Neuron (in vitro differentiated cells): ENCODE measurements around the gene FUBP3.

Experiments
- H2AFZ ChIP-seq: one replicate; pipeline ENCODE4 v1.6.1; 2013; ENCODE audit warnings: low read depth, mild to moderate bottlenecking, inconsistent platforms, low read length, moderate library complexity
- H3K27me3 ChIP-seq: one replicate; pipeline ENCODE4 v1.6.1; 2013; ENCODE audit warnings: low read length; ENCODE audit not compliant: insufficient read depth
- H3K36me3 ChIP-seq: one replicate; pipeline ENCODE4 v1.6.1; 2013; ENCODE audit warnings: low read length; ENCODE audit not compliant: insufficient read depth
- H3K4me1 ChIP-seq: one replicate; pipeline ENCODE4 v1.6.1; 2013; ENCODE audit warnings: low read length; ENCODE audit not compliant: insufficient read depth
- H3K4me3 ChIP-seq: 2 replicates; pipeline ENCODE4 v1.5.1; 2013; ENCODE audit warnings: mild to moderate bottlenecking, low read length, moderate library complexity
- H3K9me3 ChIP-seq: one replicate; pipeline ENCODE4 v1.6.1; 2013; ENCODE audit warnings: low read length

Gene FUBP3

GRCh38 chr9:130570208-130570607 is 9.2 kb upstream of the FUBP3 start:
- Histone ChIP-seq H3K36me3 (no peaks in the 10 kb centered on the region), H3K27me3 (no peaks in the 10 kb centered on the region), H3K4me3 (no peak overlapping the region), H3K9me3 (no peaks in the 10 kb centered on the region), H3K4me1 (no peaks in the 10 kb centered on the region), H2AFZ (no peak overlapping the region)

GRCh38 chr9:130575514-130575913 is 3.9 kb upstream of the FUBP3 start:
- Histone ChIP-seq H2AFZ (no peak overlapping the region), H3K4me3 (no peak overlapping the region), H3K27me3 (no peaks in the 10 kb centered on the region), H3K9me3 (no peaks in the 10 kb centered on the region), H3K36me3 (no peaks in the 10 kb centered on the region), H3K4me1 (peaks cover 14% of the 10 kb centered on the region)

DNA sequence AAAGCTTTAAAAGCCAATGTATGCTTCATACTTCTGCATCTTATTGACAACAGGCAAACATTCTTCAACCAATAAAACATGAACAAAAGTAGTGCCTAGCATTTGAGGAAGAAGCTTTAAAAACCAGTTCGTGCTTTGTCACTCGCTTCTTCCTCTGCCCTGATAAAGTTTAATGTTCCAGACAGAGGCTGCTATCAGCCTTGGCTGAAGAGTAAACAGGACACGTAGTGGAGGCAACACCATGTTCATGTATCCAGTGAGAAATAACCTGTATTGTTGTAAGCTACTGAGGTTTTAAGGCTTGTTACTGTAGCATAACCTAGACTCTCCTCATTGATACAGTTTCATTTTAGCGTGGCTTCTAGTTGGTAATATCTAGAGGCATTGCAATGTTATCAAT is 3.2 kb upstream of the FUBP3 start:
- no peaks in the 10 kb centered on the region for H3K9me3 ChIP-seq
- peaks cover 20% of the 10 kb centered on the region for H3K4me1 ChIP-seq
- H3K27me3 ChIP-seq = no peaks in the 10 kb centered on the region
- H2AFZ ChIP-seq = no peak overlapping the region
- H3K36me3 ChIP-seq = peaks cover 6% of the 10 kb centered on the region
- no peak overlapping the region for H3K4me3 ChIP-seq

DNA sequence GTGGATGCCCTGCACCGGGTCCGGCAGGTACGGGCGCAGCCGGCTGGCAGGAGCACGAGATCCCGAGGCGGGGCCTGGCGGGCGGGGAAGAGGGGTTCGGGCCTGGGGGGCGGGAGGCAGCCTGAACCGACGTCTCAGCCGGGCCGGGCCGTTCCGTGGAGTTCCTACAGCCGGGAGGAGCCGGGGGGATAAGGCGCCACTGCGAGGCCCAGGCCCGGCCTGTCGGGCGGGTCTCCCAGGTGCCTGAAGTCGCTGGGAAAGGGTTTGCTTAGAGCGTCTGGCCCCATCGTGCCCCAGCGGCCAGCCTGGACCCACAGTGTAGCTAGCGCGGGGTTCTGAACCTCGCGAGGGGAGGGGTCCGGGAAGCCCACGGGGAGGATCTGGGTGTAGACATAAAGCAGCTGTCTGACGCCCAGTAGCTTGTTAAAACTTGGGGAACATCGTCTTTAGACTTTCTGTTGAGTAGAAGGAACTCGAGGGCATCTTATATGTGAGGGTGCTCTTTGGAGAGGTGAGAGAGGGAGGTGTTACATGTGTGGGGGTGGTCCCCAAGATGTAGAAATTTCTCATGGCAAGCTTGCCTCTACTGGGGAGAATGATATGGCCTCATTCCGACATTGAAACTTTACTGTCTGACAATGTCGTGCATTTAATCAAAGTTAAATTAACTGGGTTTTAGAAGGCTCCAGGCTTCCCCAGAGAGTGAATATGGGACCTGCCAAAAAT is 524 bp downstream of the FUBP3 start:
- Histone ChIP-seq H3K36me3 (peaks cover 16% of the 10 kb centered on the region), H3K4me1 (peaks cover 20% of the 10 kb centered on the region), H2AFZ (peak overlapping the region; percentile 43), H3K4me3 (peak overlapping the region; percentile 80), H3K27me3 (no peaks in the 10 kb centered on the region), H3K9me3 (no peaks in the 10 kb centered on the region)

DNA sequence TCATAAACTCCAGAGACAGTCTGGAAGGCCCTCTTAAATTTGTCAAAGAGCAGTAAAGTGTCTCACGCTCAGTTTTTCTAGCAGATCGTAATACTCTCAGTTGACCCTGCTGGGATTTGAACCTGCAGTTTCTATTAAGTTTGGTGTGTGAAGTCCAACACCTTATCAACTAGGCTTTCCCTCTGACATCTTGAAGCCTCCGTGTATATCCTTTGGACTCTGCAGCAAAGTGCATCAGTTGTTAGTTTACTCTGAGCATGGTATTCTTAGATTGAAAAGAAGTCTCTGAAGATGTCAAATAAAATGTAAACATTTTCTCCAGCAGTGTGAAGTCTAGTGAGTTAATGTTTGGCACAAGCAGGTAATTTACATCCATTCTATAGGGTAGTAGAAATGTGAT is 2.4 kb downstream of the FUBP3 start:
- no peaks in the 10 kb centered on the region for H3K9me3 ChIP-seq
- H3K4me1 ChIP-seq = peaks cover 20% of the 10 kb centered on the region
- H3K36me3 ChIP-seq = peaks cover 16% of the 10 kb centered on the region
- H3K4me3 ChIP-seq = no peak overlapping the region
- H3K27me3 ChIP-seq = no peaks in the 10 kb centered on the region
- no peak overlapping the region for H2AFZ ChIP-seq

GRCh38 chr9:130583271-130583670 is 3.9 kb downstream of the FUBP3 start:
- no peaks in the 10 kb centered on the region for H3K27me3 ChIP-seq
- H3K4me3 ChIP-seq = no peak overlapping the region
- no peak overlapping the region for H2AFZ ChIP-seq
- H3K36me3 ChIP-seq = peaks cover 16% of the 10 kb centered on the region
- peaks cover 20% of the 10 kb centered on the region for H3K4me1 ChIP-seq
- H3K9me3 ChIP-seq = no peaks in the 10 kb centered on the region

DNA sequence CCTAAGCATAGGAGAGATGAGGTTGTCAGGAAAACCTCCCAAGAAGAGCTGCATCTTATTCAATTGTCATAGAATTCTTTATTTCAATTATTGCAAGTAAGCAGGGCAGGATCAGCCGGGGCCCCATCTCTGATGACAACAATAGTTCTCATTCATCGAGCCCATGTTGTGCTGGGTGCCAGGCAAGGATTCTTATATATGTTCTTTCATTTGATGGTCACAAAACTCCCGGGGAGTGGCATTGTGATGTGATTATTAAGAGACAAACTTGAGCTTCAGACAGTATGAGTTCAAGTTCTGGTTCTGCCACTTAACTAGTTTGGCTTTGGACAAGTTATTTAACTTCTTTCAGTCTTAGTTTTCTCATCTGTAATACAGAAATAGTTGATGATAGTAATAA is 8.5 kb downstream of the FUBP3 start:
- no peak overlapping the region for H3K4me3 ChIP-seq
- H3K27me3 ChIP-seq = no peaks in the 10 kb centered on the region
- H3K36me3 ChIP-seq = peaks cover 3% of the 10 kb centered on the region
- H3K9me3 ChIP-seq = no peaks in the 10 kb centered on the region
- H3K4me1 ChIP-seq = no peaks in the 10 kb centered on the region
- H2AFZ ChIP-seq = no peak overlapping the region

GRCh38 chr9:130588416-130588815 is 9.0 kb downstream of the FUBP3 start:
- Histone ChIP-seq H2AFZ (no peak overlapping the region), H3K36me3 (no peaks in the 10 kb centered on the region), H3K27me3 (no peaks in the 10 kb centered on the region), H3K9me3 (no peaks in the 10 kb centered on the region), H3K4me1 (no peaks in the 10 kb centered on the region), H3K4me3 (no peak overlapping the region)

GRCh38 chr9:130589754-130590153 is 10.4 kb downstream of the FUBP3 start:
- Histone ChIP-seq H3K4me3 (no peak overlapping the region), H2AFZ (no peak overlapping the region), H3K4me1 (no peaks in the 10 kb centered on the region), H3K36me3 (peaks cover under 1% of the 10 kb centered on the region), H3K9me3 (no peaks in the 10 kb centered on the region), H3K27me3 (no peaks in the 10 kb centered on the region)

DNA sequence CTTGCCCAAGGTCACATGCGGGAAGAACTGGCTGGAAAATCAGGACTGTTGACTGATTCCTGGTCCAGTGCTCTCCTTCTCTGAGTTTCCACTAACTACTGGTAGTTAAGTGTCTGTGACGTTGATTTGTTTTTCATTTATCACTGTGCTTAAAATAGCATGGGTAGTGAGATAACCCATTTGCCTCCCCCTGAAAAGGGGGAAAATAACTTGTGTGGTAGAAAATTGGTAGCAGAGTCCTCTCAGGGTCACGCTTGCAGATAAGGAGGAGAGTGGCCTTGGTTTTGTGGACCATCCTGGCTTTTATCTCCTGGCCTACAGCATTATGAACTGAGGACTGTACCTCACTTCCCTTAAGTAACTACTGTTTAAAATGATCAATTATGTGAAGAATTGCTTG is 10.9 kb downstream of the FUBP3 start:
- Histone ChIP-seq H3K36me3 (peaks cover 3% of the 10 kb centered on the region), H3K9me3 (no peaks in the 10 kb centered on the region)

GRCh38 chr9:130593020-130593419 is 13.6 kb downstream of the FUBP3 start:
- no peaks in the 10 kb centered on the region for H3K9me3 ChIP-seq
- H3K27me3 ChIP-seq = no peaks in the 10 kb centered on the region
- H2AFZ ChIP-seq = no peak overlapping the region
- peaks cover 27% of the 10 kb centered on the region for H3K36me3 ChIP-seq
- no peaks in the 10 kb centered on the region for H3K4me1 ChIP-seq
- H3K4me3 ChIP-seq = no peak overlapping the region

More for the DNA sequence above, 10.9 kb downstream of the FUBP3 start:
- no peak overlapping the region for H2AFZ ChIP-seq
- H3K27me3 ChIP-seq = no peaks in the 10 kb centered on the region
- no peaks in the 10 kb centered on the region for H3K4me1 ChIP-seq
- no peak overlapping the region for H3K4me3 ChIP-seq

- H3K9me3 ChIP-seq = no peaks in the 10 kb centered on the region
- no peak overlapping the region for H3K4me3 ChIP-seq
- no peaks in the 10 kb centered on the region for H3K4me1 ChIP-seq
- H2AFZ ChIP-seq = no peak overlapping the region
- H3K36me3 ChIP-seq = peaks cover 50% of the 10 kb centered on the region
- H3K27me3 ChIP-seq = no peaks in the 10 kb centered on the region
Observed at GRCh38 chr9:130597228-130597627, 17.9 kb downstream of the FUBP3 start.

DNA sequence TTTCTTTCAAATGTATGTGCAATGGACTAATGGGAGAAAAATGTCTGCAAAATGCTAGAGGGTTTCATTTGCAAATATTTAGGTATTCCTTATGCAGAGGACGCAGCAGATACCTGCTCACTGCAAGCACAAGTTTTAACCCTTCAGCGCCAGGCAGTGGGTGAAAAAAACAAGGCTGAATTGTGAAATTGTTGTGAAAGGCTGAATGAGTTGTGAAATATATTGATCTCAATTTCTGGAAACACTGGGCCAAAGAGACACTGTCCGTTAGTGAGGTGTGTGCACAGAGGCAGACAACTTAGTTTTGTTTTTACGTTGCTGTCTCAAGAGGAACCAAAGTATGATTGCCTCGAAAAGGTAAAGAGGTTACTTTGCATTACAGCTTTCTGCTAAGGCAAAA is 18.8 kb downstream of the FUBP3 start:
- no peak overlapping the region for H3K4me3 ChIP-seq
- no peaks in the 10 kb centered on the region for H3K27me3 ChIP-seq
- no peaks in the 10 kb centered on the region for H3K4me1 ChIP-seq
- no peaks in the 10 kb centered on the region for H3K9me3 ChIP-seq
- no peak overlapping the region for H2AFZ ChIP-seq
- peaks cover 57% of the 10 kb centered on the region for H3K36me3 ChIP-seq

GRCh38 chr9:130599625-130600024 is 20.2 kb downstream of the FUBP3 start:
- Histone ChIP-seq H3K9me3 (no peaks in the 10 kb centered on the region), H2AFZ (no peak overlapping the region), H3K4me3 (no peak overlapping the region), H3K36me3 (peaks cover 69% of the 10 kb centered on the region), H3K4me1 (no peaks in the 10 kb centered on the region), H3K27me3 (no peaks in the 10 kb centered on the region)
